HG03442 (cell line): ENCODE results near the gene GGT5.
"Not testable (repeated sequence)": the region's sequence is repeated elsewhere in the genome, so short reads cannot be mapped to it uniquely, and the experiment has no call there.

Experiments
- ATAC-seq: cut with Tn5 transposase; IDR thresholded peaks from one replicate; pipeline ENCODE4 v1.9.1; 2021; ENCODE audit warnings: mild to moderate bottlenecking, moderate library complexity; ENCODE audit not compliant: unreplicated experiment

GGT5 gene, protein sequence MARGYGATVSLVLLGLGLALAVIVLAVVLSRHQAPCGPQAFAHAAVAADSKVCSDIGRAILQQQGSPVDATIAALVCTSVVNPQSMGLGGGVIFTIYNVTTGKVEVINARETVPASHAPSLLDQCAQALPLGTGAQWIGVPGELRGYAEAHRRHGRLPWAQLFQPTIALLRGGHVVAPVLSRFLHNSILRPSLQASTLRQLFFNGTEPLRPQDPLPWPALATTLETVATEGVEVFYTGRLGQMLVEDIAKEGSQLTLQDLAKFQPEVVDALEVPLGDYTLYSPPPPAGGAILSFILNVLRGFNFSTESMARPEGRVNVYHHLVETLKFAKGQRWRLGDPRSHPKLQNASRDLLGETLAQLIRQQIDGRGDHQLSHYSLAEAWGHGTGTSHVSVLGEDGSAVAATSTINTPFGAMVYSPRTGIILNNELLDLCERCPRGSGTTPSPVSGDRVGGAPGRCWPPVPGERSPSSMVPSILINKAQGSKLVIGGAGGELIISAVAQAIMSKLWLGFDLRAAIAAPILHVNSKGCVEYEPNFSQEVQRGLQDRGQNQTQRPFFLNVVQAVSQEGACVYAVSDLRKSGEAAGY

DNA sequence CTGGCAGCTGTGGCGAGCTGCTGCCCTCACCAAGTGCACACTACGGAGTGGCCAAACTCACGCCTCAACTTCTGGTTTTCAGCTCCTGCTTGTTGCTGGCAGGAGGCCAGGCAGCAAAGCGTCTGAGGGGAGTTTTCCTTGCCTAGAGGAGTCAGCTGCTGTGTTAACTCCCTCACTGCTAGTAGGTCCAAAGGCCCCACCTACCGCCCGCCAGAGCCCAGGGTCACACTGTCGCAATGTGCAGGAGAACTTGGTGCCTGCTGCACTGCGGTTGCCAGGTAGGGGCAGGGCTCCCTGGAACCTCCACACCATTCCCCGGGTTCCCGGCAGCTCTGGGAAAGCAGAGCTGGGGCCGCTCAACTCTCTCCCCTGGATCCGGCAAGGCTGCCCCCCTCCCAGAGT lies at the start of gene GGT5:
Gene GGT5, minus strand, starts transcription at position 53 of the 402 bp plus-strand sequence. CDS start 357 bp downstream, outside the sequence.
- ATAC-seq = not testable (repeated sequence)

DNA sequence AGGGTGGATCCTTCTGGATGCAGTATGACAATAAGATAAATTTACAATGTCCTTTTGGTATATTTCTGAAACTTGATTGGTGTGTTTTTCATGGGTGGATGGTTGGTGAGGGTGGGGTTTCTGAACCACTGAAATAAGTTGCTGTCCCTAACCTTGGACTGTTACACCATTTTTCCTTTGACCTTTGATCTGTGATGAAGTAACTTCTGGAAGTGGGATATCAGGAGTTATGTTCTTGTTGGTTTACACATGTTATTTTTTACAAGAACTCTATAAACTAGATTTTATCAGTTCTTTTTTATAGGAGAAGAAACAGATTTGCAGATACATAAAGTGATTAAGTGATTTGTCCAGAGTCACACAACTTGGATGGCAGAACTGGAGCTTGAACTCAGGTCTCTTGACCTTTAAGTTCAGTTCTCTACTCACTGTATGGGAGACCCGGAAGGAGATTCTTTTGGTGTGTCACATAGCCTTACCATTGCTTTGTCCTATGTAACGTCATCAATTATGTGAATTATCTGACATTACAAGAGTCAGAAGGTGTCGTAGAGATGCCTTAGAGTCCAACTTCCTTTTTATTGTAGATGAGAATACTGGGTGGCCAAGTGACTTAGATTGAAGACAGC lies 47.4 kb upstream of the GGT5 start:
- ATAC-seq = not testable (repeated sequence)

DNA sequence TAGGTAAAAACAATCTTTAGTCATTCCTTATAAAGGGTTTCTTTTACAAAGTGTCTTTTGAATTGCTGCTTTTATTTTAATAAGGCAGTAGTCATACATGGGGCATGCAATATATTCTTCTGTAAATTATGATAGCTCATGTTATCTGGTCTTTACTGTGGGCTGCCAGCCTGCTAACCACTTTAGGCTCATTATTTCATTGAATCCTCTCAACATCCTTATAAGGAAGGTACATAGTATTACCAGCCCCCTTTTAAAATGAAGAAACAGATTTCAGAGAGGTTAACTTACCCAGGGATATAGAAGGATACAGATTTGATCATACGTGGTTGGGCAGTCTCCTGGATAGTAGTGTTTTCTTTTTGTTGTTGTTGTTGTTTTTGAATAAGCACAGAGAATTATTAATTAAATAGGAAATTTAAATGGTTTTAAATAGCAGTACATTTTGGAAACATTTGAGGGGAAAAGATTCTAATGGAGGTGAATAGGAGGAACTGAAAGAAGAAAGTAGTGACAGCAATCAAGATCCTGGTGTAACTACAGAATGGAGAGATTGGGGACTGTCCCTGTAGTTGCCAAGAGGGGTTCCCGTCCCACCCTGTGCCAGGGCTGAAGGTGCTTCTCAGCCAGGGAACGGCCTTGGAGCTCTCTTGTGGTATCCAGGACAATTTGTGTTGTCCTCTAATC lies 46.8 kb upstream of the GGT5 start:
- no peak for ATAC-seq

DNA sequence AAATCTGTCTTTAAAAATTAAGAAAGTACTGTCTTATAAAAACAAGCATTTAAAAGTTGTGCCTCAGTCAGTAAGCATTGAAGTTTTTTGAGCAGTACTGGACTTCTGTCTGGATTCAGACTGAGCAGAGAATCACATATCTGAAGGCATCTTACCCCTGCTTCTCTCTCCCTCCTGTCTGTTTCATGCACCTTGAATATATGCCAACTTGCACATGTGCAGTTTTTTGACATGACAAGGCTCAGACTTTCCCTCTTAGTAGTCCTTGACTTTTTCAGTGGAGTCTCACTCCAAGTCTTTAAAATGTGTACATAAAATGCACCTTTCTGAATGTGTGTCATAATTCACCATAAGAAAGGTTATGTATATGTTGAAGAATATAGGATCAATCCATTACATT lies 45.6 kb upstream of the GGT5 start:
- ATAC-seq = no peak

DNA sequence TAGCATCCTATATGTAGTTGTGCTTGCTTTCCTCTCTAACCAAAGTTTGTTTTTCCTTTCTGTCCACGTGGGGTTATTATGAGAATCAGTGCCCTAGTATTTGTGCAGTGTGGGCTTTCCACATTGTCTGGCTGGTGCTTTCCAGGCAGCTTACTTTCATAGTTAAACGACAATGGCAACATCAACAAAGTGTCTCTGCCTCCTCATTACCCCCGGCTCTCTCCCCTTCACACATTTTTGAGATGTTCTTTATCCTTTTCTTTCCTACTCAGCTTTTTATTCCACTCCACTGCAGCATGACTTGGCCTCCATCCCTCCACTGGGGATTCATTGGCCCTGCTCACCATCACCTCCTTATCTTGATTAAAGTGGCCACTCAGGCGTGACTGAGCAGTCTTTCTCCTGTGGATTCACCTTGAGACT lies 44.9 kb upstream of the GGT5 start:
- ATAC-seq = no peak

DNA sequence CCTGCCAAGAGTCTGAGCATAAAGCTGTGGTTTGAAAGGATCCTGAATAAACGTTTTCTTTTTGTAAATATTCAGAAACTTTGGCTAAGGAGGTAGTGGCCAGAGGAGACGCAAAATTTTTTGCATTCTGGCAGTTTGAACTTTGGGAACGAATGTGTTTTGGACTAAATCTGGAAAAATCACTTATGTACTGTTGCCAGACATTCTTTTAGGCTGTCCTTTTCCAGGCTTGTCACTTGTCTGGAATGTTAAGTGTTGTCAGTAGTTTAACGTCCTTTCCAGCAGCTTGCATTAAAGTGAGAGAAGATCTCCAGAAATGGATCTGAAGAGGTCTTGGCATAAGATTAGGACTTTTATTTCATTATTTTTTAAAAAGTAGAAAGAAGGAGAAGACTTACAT lies 44.2 kb upstream of the GGT5 start:
- ATAC-seq = no peak

DNA sequence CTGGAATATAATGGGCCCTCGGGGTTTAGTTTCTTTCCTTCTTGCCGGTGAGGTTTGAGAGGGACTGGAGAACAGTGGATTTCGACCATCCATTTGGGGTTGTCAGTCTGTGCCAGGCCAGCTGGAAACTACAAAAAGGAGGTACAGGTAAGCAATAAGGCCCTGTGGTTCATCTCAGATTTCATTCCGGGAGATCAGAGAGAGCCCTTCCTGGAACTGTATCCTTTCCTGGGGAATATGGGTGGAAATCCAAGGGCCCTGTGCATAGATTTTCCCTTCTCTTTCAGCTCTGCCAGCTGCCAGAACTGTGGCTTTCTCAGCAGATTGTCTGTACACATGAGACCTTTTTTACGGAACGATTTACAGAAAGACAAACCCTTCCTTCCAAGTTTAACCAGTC lies 42.9 kb upstream of the GGT5 start:
- not testable (repeated sequence) for ATAC-seq

DNA sequence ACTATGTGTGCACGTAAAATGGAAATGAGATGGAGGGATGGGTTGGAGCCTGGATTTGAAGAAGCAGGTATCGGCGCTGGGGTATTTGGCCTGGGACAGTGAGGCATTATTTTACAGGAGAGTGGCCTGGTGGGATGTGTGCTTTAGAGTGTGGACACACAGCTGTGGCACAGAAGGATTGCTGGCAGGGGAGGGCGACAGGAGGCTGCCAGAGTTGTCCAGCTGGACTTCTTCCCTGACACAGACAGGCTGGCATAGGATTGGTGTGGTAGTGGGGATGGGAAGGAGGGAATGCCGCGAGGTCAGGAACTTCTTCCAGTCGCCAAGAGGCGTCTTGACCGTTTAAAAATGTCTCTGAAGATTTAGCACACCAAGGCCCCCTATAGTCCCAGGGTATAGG lies 42.3 kb upstream of the GGT5 start:
- not testable (repeated sequence) for ATAC-seq

DNA sequence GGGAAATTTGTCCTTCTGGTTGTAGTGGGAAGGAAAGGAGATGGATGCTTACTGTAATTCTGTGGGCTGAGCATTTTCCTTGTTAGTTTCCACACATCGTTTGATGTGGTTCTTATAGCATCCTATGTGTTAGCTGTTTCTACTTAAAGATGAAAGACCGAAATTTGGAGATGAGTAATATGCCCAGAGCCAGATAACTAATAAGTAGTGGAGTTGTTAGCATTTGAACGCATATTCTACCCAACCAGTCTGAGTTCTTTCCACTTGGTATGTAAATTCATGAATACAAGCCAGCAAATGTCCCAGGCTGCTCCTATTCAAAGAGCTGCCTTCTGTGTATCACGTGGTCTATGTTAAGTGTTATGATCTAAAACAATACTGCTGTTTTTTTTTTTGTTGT lies 40.4 kb upstream of the GGT5 start:
- ATAC-seq = no peak

DNA sequence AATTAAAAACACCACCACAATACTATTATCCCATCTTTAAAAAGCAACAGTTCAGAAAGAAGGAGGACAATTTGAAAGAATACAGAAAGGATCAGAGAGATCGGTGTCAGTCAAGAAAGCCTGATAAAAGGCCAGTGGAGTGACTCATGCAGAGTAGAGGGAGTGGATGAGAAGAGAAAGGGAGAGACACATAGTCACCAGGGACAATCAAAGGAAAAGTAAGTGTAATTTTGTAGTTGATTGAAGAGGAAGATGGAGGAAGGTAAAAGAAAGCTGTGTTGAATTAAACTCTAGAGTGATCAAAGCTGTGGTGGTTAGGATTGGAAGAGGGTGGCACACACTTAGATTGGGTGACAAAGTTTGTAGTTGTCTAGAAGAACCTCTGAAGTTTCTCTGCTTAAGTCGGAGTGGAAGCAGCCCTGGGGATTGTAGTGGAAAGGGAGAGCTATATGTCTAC lies 39.9 kb upstream of the GGT5 start:
- no peak for ATAC-seq

DNA sequence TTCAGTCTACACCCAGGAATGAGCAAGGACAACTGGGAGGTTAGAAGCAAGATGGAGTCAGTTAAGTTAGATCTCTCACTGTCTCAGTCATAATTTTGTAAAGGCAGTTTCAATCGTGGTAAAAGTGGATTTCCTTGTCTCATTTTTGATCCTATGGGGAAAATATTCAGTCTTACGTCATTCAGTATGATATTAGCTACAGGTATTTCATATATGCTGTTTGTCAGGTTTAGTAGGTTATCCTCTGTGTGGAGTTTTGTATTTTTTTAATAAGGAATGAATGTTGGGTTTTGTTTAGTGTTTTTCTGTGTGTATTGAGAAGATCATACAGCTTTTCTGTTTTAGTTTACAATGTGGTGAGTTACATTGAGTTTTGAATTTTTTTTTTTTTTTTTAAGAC lies 37.5 kb upstream of the GGT5 start:
- ATAC-seq = no peak

DNA sequence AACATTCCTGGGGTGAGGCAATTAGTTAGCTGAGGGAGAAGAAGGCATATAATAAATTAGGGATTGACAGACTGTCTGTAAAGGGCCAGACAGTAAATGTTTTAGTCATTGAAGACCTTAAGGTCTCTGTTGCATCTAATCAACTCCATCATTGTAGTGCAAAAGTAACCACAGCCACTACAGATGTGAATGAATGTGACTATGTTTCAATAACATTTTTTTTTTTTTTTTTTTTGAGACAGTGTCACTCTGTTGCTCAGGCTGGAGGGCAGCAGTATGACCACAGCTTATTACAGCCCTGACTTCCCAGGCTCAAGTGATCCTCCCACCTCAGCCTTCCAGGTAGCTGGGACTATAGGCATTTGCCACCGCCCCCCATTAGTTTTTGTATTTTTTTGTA lies 35.5 kb upstream of the GGT5 start:
- ATAC-seq = not testable (repeated sequence)

DNA sequence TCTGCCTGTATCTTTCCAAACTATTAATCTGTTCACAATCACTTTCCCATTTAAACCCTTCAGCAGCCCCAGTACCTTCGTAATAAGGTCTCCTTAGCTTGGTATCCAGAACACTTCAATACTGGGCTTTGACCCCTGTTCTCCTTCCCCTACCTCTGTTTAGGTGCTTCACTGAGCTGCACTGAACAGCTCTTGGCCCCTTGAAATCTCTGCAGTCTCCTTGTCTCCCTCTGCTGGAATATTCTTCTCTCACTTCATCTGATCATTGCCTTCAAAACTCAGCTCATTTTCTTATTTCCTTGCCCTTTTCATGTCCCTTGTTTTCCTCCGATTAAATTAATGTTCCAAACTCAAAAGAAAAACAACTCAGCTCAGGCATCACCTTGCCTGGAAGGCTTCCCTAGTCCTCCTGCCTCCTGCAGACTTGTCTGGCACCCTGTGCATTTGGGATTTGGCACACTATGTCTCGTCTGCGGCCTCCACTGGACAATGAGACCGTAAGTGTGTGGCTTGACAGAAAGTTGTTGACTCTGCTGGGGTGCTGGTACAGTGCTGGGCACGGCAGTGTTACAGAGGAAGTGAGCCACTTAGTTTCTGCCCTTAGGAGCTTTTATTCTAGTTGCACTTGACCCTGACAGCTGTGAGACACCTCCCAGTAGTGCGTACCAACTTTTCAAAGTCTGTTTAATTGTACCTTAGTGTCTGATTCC lies 30.0 kb upstream of the GGT5 start:
- ATAC-seq = not testable (repeated sequence)

DNA sequence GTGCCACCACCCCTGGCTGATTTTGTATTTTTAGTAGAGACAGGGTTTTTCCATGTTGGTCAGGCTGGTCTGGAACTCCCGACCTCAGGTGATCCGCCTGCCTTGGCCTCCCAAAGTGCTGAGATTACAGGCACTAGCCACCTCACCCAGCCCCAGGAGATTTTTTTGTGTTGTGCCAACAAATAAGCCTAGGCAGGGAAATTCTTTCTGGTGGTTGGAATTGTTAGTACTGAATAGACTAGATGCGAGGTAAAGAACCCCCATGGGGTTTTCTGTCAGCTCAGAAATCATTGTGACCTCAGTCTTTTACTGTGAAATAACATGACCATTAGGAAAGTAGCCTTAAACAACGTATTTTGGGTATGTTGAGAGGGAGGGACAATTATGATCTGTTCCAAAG lies 29.0 kb upstream of the GGT5 start:
- not testable (repeated sequence) for ATAC-seq

DNA sequence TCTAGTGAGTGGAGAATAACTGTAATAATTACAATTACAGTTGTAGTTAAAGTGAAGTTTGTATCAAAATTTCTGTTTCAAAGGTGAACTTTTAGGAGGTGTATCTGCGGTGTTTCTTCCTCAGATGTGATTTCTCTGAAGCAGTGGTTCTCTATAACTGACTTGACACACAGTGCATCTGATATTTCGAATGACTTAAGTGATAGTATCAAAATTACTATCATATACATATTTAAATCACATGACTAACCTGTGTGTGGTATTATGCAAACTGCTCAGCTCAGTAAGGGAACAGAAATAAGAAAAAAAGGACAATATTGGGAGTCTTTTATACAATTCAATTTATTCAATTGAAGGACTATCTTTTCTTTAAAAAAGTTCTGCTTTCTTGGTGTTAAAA lies 28.1 kb upstream of the GGT5 start:
- ATAC-seq = not testable (repeated sequence)

DNA sequence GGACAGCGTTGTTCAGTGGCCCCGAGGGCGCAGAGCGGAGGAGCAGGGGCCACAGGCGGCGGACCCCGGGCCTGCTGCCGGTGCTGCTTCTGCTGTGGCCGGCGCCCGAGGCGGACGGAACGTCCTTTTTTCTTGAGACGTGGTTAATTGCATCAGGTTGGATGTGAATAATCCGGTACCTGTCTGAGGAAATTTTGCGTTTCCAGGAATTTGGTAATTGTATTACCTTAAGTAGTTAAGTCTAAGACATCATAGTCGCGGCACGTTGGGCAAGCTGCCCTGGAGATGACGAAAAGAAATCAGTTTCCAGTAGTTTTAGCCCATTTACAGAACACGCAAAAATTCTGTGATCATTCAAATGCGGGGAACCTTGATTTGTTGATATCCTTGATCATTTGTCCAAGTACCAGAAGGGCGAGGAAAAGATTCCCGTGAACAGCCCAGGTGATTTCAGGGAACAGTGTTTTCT lies 26.5 kb upstream of the GGT5 start:
- ATAC-seq = no peak

DNA sequence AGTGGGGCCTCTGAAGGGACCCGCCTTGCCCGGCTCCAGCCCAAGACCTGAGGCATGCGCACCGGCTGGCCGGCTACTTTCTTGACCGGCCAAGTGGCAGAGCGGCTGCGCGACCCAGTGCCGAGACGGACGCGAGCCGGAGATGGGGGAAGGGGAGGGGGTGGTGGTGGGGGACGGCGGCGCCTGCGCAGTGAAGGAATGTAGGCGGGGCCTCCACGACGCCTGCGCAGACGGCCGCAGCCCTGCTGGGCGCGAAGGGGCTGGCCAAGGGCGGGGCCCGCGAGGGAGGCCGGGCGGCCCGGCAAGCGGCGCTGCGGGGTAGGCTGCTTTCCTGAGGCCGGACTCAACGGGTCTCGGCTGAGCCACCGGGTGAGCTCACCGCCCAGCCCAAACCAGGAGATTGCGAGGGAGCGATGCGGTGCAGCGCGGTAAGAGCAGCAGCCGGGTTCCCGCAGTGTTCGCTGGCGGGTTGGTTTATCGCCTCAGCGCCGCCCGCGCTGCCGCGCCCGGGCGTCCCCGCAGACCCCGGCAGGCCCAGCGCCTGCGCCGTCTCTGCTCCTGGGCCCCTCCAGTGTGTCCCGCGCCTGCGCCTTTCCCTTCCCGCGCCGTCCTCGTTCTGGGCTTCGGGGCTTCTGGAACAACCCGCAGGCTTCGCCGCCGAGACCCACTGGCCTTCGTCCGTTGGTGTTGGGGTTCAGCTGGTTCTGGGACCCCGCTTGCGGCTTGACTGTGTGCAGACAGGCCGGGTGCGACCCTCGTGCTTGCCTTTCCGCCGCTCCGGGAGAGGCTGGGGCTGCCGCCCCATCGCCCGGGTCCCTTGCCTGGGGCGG lies 25.9 kb upstream of the GGT5 start, which contains the start of gene SPECC1L:
Gene SPECC1L, plus strand, starts transcription at position 276 of the 830 bp plus-strand sequence. CDS start 31,401 bp downstream, outside the sequence.
- peak; percentile 79 for ATAC-seq

DNA sequence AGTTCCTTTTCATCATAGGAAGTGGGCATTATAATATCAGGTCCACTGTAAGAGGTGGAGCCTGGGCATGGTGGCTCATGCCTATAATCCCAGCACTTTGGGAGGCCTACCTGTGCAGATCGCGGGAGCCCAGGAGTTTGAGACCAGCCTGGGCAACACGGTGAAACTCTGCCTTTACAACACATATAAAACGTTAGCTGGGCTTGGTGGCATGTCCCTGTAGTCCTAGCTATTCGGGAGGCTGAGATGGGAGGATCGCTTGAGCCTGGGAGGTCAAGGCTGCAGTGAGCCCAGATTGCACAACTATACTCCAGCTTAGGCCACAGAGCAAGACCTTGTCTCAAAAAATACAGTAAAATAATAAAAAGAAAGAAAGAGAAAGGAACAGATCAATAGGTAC lies 21.6 kb upstream of the GGT5 start:
- ATAC-seq = not testable (repeated sequence)

DNA sequence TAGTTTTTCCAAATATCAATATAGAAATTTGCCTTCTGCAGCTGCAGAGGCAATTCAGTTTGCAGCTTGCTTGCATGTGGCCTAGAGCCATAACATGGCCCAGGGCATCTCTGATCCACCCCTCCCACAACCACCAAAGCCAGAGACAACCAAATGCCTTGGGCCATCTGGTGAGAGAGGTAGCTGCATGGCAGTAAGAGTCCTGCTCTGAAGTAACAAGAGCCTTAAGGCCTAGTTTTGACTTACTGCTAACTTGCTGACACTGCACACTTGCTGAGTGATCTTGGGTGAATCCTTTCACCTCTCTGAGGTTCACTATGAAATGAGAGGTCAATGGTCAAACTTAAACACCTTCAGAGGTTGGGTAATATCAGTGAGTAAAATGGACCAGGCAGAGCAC lies 20.9 kb upstream of the GGT5 start:
- ATAC-seq = no peak
